Peyer's patch (tissue), 4 donors: ENCODE results near the gene LZIC.

Experiments used
- CTCF ChIP-seq, 6 experiments: fragments of 450-650 bp in 4 of 6; fragments of 200-600 bp in 2 of 6; sonication (generic) in 1 of 6; IDR thresholded peaks; one replicate each; pipeline ENCODE4 v1.5.1; 2017 to 2019; ENCODE audit warnings: antibody characterized with exemption in 6 of 6, mild to moderate bottlenecking in 3 of 6, moderate library complexity in 1 of 6
- POLR2A ChIP-seq, 2 donors: fragments of 450-650 bp; IDR thresholded peaks; one replicate each; pipeline ENCODE4 v1.5.1; 2017; ENCODE audit warnings: antibody characterized with exemption in 2 of 2, mild to moderate bottlenecking in 2 of 2, moderate library complexity in 2 of 2

- TF ChIP-seq POLR2A (IDR thresholded peaks at IDR 0.05) (no peak), CTCF (IDR thresholded peaks at IDR 0.05) (peak in 1 of 6 experiments; percentile 67)
These were observed 28.6 kb downstream of the LZIC start for GRCh38 chr1:9914610-9914937.
